WERI-Rb-1 (cell line): ENCODE data around the gene EPN2.
A peak's percentile ranks its signal among the peaks of the same experiment; 100 is the strongest.

Source experiments
- DNase-seq: peaks from one replicate; pipeline ENCODE4 v3.0.0-alpha.2; 2020
- H3K27ac ChIP-seq: fragments of 250-450 bp; sonication (Bioruptor Pico); 2 replicates; pipeline ENCODE4 v1.5.1; 2020; ENCODE audit warnings: mild to moderate bottlenecking, moderate library complexity
- H3K27me3 ChIP-seq: fragments of 250-450 bp; sonication (Bioruptor Pico); 2 replicates; pipeline ENCODE4 v1.5.1; 2021; ENCODE audit warnings: mild to moderate bottlenecking, low read depth, moderate library complexity; ENCODE audit not compliant: insufficient read depth, severe bottlenecking
- H3K36me3 ChIP-seq: fragments of 250-450 bp; sonication (Bioruptor Pico); 2 replicates; pipeline ENCODE4 v1.5.1; 2020; ENCODE audit warnings: mild to moderate bottlenecking, moderate library complexity
- H3K4me3 ChIP-seq: 2 replicates; pipeline ENCODE4 v1.5.1; 2011; ENCODE audit warnings: low read depth, mild to moderate bottlenecking, control low read depth, low read length
- H3K9me3 ChIP-seq: fragments of 250-450 bp; sonication (Bioruptor Pico); 2 replicates; pipeline ENCODE4 v1.5.1; 2021; ENCODE audit warnings: mild to moderate bottlenecking, moderate library complexity; ENCODE audit not compliant: severe bottlenecking
- TF ChIP-seq, protein P1 (sequence below): IDR thresholded peaks from 2 replicates; pipeline ENCODE4 v1.5.1; 2011; ENCODE audit warnings: low read depth, mild to moderate bottlenecking, control low read depth, inconsistent platforms, low read length

EPN2 gene

DNA sequence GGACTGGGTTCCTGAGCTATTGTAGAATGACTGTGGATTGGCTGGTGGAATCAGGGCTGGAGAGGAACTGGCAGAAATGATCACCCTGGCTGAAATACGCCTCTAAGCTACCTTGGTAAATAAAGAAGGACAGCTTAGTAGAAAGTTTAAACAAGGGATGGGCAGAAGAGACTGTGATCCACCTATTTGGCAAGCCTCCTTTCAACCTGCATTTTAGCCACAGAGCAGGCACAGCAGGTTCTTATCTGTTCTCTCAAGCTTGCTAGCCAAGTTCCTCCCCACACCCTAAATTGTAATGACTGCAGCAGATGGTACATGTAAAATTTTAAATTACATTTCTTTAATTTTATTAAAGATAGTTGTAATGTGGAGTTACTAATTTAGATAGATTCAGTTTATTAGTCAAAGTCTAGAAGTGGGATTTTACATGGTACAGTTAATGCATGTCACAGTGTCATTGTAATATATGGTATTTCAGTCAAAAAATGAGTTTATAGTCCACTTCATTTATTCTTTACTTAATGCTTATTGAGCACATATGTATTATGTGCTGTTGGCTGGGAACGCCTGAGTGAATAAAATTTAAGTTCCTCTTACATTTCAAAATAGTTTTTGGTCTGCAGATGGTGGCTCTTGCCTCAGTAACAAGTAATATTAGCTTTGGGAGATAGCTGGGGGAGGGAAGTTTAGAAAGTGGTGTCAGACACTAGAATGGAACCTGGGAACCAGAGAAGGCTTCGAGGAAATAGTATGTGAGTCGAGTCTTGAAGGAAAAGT, 11.2 kb downstream of the EPN2 start:
- Histone ChIP-seq H3K36me3 (no peaks in the 10 kb centered on the region), H3K27me3 (no peaks in the 10 kb centered on the region), H3K9me3 (no peaks in the 10 kb centered on the region), H3K27ac (0 out of 2 replicates have a peak overlapping the region, but pooled peaks have one; percentile 33), H3K4me3 (no peak overlapping the region)
- DNase-seq, result no peak
- TF ChIP-seq, protein P1, sequence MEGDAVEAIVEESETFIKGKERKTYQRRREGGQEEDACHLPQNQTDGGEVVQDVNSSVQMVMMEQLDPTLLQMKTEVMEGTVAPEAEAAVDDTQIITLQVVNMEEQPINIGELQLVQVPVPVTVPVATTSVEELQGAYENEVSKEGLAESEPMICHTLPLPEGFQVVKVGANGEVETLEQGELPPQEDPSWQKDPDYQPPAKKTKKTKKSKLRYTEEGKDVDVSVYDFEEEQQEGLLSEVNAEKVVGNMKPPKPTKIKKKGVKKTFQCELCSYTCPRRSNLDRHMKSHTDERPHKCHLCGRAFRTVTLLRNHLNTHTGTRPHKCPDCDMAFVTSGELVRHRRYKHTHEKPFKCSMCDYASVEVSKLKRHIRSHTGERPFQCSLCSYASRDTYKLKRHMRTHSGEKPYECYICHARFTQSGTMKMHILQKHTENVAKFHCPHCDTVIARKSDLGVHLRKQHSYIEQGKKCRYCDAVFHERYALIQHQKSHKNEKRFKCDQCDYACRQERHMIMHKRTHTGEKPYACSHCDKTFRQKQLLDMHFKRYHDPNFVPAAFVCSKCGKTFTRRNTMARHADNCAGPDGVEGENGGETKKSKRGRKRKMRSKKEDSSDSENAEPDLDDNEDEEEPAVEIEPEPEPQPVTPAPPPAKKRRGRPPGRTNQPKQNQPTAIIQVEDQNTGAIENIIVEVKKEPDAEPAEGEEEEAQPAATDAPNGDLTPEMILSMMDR, result no peak

DNA sequence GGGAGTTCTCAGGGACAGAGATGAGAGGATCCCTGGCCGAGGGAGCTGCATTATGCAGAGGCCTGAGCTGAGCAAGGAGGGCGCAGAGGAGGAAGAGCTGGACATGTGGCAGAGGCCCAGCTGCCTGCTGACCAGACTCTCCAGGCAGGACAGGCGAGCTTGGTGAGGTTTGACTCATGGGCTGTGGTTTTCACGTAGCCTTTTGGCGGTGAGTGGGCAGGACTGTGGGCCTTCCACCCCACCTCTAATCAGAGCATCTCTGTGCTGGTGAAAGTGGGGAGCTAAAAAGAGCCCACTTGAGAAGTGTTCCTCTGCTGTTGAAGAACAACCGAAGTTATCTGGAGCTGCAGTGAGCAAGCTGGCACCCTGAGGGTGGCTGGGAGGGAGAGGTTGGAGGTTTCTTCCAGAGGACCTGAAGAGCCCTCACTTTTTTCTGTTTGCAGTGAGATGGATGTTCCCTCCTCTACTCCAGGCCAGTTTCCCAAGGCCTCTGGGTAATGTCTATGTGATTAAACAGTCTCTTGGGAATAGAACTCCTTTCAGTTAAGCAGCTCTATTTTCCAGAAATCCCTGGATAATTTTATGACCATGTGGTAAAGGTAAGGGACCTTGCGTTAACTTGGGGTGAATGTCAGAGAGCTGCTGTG, 11.9 kb downstream of the EPN2 start:
- Histone ChIP-seq H3K4me3 (no peak overlapping the region), H3K36me3 (no peaks in the 10 kb centered on the region), H3K9me3 (no peaks in the 10 kb centered on the region), H3K27ac (no peak overlapping the region), H3K27me3 (no peaks in the 10 kb centered on the region)
- no peak for DNase-seq
- TF ChIP-seq, protein P1, result no peak

DNA sequence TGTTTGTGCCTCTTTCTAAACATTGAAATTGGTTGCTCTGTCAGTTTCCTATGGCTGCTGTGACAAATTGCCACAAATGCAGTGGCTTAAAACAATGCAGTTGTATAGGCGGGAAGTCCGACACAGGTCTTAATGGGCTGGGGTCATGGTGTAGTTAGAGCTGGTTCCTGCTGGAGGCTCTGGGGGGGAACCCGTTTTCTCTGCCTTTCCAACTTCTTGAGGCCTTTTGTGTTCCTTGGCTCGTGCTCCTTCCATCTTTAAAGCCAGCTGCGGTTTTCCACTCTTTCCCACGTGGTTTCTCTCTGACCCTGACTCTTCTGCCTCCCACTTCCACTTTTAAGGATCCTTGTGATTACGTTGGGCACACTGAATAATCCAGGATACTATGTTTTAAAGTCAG, 12.5 kb downstream of the EPN2 start:
- no peaks in the 10 kb centered on the region for H3K27me3 ChIP-seq
- no peak overlapping the region for H3K4me3 ChIP-seq
- TF ChIP-seq, protein P1, result no peak
- no peak for DNase-seq
- no peak overlapping the region for H3K27ac ChIP-seq
- no peaks in the 10 kb centered on the region for H3K9me3 ChIP-seq
- no peaks in the 10 kb centered on the region for H3K36me3 ChIP-seq

DNA sequence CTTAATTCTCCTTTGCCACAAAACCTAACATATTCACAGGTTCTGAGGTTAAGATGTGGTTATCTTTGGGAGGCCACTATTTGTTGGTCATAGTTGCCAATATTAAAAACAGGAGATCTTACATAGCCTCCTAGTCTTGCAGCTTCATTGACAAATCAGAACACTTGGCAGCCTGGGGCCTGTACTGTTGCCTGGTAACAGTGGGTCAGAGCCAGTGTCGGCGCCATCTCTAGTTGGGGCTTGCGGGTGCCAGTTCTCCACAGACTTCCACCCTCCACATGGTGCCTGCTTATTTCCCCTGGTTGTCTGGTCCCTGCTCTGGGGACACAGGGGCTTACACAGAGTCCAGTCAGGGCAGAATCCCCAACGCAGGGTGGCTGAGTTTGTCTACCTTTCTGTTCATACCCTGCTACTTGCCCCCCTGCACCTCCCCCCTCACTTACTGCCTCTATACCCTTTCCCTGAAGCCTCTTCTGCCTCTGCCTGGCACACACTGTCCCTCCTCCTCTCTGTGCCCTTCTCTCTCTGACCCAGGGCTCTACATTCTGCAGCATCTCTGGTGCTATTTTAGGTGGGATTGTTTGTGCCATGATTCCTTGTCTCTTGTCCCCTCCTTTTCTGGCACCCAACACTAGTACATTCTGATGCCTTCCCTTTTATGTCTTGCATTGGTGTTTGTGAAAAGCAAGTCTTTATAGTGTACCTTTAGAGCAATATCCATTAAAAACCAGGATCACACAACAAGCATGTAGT, 13.4 kb downstream of the EPN2 start:
- Histone ChIP-seq H3K9me3 (no peaks in the 10 kb centered on the region), H3K27me3 (no peaks in the 10 kb centered on the region), H3K36me3 (no peaks in the 10 kb centered on the region), H3K4me3 (no peak overlapping the region), H3K27ac (no peak overlapping the region)
- TF ChIP-seq, protein P1, result no peak
- no peak for DNase-seq

DNA sequence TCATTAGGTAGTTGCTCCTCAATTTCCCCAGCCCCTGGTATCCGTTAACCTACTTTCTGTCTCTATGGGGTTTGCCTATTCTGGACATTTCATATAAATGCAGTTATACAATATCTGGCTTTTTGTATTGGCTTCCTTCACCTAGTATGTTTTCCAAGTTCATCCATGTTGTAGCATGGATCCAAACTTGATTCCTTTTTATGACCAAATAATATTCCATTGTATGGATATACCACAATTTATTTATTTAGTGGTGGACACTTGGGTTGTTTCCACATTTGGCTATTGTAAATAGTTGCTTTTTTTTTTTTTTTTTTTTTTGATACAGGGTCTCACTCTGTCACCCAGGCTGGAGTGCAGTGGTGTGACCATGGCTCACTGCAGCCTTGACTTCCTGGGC, 15.9 kb downstream of the EPN2 start:
- TF ChIP-seq, protein P1, result no peak
- H3K27ac ChIP-seq, result no peak overlapping the region
- no peak overlapping the region for H3K4me3 ChIP-seq
- H3K36me3 ChIP-seq, result no peaks in the 10 kb centered on the region
- no peaks in the 10 kb centered on the region for H3K9me3 ChIP-seq
- no peaks in the 10 kb centered on the region for H3K27me3 ChIP-seq
- DNase-seq, result no peak
